K562 (cell line): ENCODE results near the gene ARMC7. TPM values are rescaled to one million over a fixed set of nuclear protein-coding genes. Genes with fewer than 3 reads are reported as not detected.
A peak's percentile ranks its signal among the peaks of the same experiment; 100 is the strongest.

Experiments
- ETS2 ChIP-seq: IDR thresholded peaks from 2 replicates; pipeline ENCODE4 v1.6.1; 2016; ENCODE audit warnings: borderline replicate concordance, missing genetic modification characterization, mild to moderate bottlenecking, moderate library complexity, missing compliant biosample characterization; ENCODE audit not compliant: poor library complexity, severe bottlenecking
- FOXA1 ChIP-seq: fragments of 450-650 bp; IDR thresholded peaks from 2 replicates; pipeline ENCODE4 v1.6.1; 2016; ENCODE audit warnings: mild to moderate bottlenecking, borderline replicate concordance
- FOXK1 ChIP-seq: sonication (generic); formaldehyde crosslinking; IDR thresholded peaks from 2 replicates; pipeline ENCODE4 v1.8.0; 2022; ENCODE audit warnings: missing genetic modification reagents, mild to moderate bottlenecking, borderline replicate concordance
- HMG20B ChIP-seq: fragments of 250-450 bp; sonication (Bioruptor Pico); IDR thresholded peaks from 2 replicates; pipeline ENCODE4 v1.5.0; 2021; ENCODE audit warnings: mild to moderate bottlenecking
- HNRNPLL ChIP-seq: fragments of 200-400 bp; formaldehyde crosslinking; IDR thresholded peaks from 2 replicates; pipeline ENCODE4 v1.6.1; 2017; ENCODE audit warnings: low read length, low read depth, mild to moderate bottlenecking; ENCODE audit not compliant: poor library complexity, severe bottlenecking
- KLF16 ChIP-seq: IDR thresholded peaks from 2 replicates; pipeline ENCODE4 v1.6.1; 2016; ENCODE audit warnings: antibody characterized with exemption
- LEF1 ChIP-seq: fragments of 450-650 bp; IDR thresholded peaks from 2 replicates; pipeline ENCODE4 v1.6.1; 2016; ENCODE audit warnings: mild to moderate bottlenecking
- POLR3G ChIP-seq: IDR thresholded peaks from 2 replicates; pipeline ENCODE4 v1.6.1; 2011; ENCODE audit not compliant: insufficient read length, insufficient replicate concordance; ENCODE audit errors: extremely low read depth
- PYGO2 ChIP-seq: fragments of 450-650 bp; IDR thresholded peaks from 2 replicates; pipeline ENCODE4 v1.6.1; 2016; ENCODE audit warnings: mild to moderate bottlenecking, missing genetic modification characterization, moderate library complexity, missing compliant biosample characterization
- SMARCB1 ChIP-seq: IDR thresholded peaks from 2 replicates; pipeline ENCODE4 v1.6.1; 2011; ENCODE audit warnings: improper control_type of control experiment, low read depth; ENCODE audit not compliant: insufficient read length
- SMC3 ChIP-seq: conservative IDR thresholded peaks from 2 replicates; pipeline ENCODE4 v1.6.1; 2011; ENCODE audit warnings: low read depth, low read length, improper control_type of control experiment; ENCODE audit not compliant: insufficient read depth
- TAF1 ChIP-seq: IDR thresholded peaks from 2 replicates; pipeline ENCODE4 v1.6.1; 2011; ENCODE audit warnings: mild to moderate bottlenecking, low read length, moderate library complexity; ENCODE audit not compliant: insufficient read depth, control insufficient read depth, severe bottlenecking; ENCODE audit errors: extremely low read depth
- TEAD4 ChIP-seq, 2 experiments: sonication (generic) in 1 of 2; formaldehyde crosslinking in 1 of 2; IDR thresholded peaks; 2 replicates each; pipeline versions ENCODE4 v1.6.1 to v1.8.0; 2012 to 2022; ENCODE audit warnings: borderline replicate concordance in 1 of 2, inconsistent platforms in 1 of 2, low read length in 1 of 2, mild to moderate bottlenecking in 1 of 2, missing genetic modification reagents in 1 of 2
- ZFX ChIP-seq: sonication (generic); formaldehyde crosslinking; IDR thresholded peaks from 2 replicates; pipeline ENCODE4 v1.8.0; 2022; ENCODE audit warnings: mild to moderate bottlenecking, missing genetic modification reagents, moderate library complexity
- ZKSCAN8 ChIP-seq: fragments of 200-800 bp; sonication (Bioruptor generic); IDR thresholded peaks from 2 replicates; pipeline ENCODE4 v1.6.1; 2016; ENCODE audit warnings: missing genetic modification characterization, missing compliant biosample characterization
- ZNF140 ChIP-seq: fragments of 250-450 bp; sonication (Bioruptor Pico); IDR thresholded peaks from 2 replicates; pipeline ENCODE4 v1.8.0; 2021; ENCODE audit warnings: moderate library complexity, mild to moderate bottlenecking, inconsistent platforms
- ZNF165 ChIP-seq: fragments of 250-450 bp; sonication (Bioruptor Pico); IDR thresholded peaks from 2 replicates; pipeline ENCODE4 v1.4.0; 2020; ENCODE audit warnings: borderline replicate concordance
- ZNF232 ChIP-seq: sonication (generic); formaldehyde crosslinking; IDR thresholded peaks from 2 replicates; pipeline ENCODE4 v1.8.0; 2022; ENCODE audit warnings: mild to moderate bottlenecking, missing genetic modification reagents
- ZNF253 ChIP-seq: fragments of 250-450 bp; sonication (Bioruptor Pico); conservative IDR thresholded peaks from 2 replicates; pipeline ENCODE4 v1.6.1; 2021; ENCODE audit warnings: mild to moderate bottlenecking
- ZNF274 ChIP-seq: IDR thresholded peaks from 2 replicates; pipeline ENCODE4 v1.6.1; 2011; ENCODE audit warnings: low read depth, mild to moderate bottlenecking, low read length, moderate library complexity, borderline replicate concordance
- polyA plus RNA-seq, 8 experiments: library from polyadenylated mRNA; depleted of rRNA in 4 of 8; stranded (reverse) in 5 of 8; unstranded in 3 of 8; fragments of >200 nt; fragmentation: Nextera tagmentation in 2 of 8; fragmentation: Illumina TruSeq in 1 of 8; extraction: Ambion mirVana in 2 of 8; extraction: Trizol in 1 of 8; gene quantifications; 2 replicates each; pipeline versions ENCODE4 v1.2.1 to v1.2.3, GENCODE V29; 2011 to 2014; ENCODE audit warnings: inconsistent platforms in 1 of 8, missing spikeins in 1 of 8
- total RNA-seq, 7 experiments: library from RNA; depleted of rRNA in 6 of 7; stranded (reverse); fragments of >200 nt in 6 of 7; fragmentation: Illumina TruSeq in 2 of 7; extraction: Trizol in 2 of 7; gene quantifications; 2 replicates each; pipeline versions ENCODE4 v1.2.1 to v1.2.3, GENCODE V29; 2011 to 2021; ENCODE audit warnings: low replicate concordance in 1 of 7
- TF ChIP-seq, protein P1 (sequence below): fragments of 200-800 bp; sonication (Bioruptor generic); IDR thresholded peaks from 2 replicates; pipeline ENCODE4 v1.6.1; 2016; ENCODE audit warnings: missing genetic modification characterization, missing compliant biosample characterization
- TF ChIP-seq, protein P2 (sequence below): fragments of 250-450 bp; sonication (Bioruptor Pico); IDR thresholded peaks from 2 replicates; pipeline ENCODE4 v1.9.0; 2021; ENCODE audit warnings: mild to moderate bottlenecking, inconsistent platforms

Gene ARMC7
- total and polyA plus RNA-seq, 9 of the 15 experiments (the other 6 are each of a cell fraction or from before 2014, with no cell fraction given): 1.4 to 15.2 (median 5.9) TPM

GRCh38 chr17:75096082-75096625 is 13.6 kb upstream of the ARMC7 start (continued):
- TF ChIP-seq ZNF232 (CRISPR knock-in tag): no peak
- no peak for TF ChIP-seq ZNF253 (CRISPR knock-in tag)
- TF ChIP-seq ZNF140: no peak
- no peak for TF ChIP-seq FOXA1
- peak; percentile 94 for TF ChIP-seq TEAD4 (IDR thresholded peaks at IDR 0.05; ENCODE audit: low read length)
- TF ChIP-seq TEAD4 (CRISPR knock-in tag; IDR thresholded peaks at IDR 0.05; ENCODE audit: borderline replicate concordance): peak; percentile 92; the same call in 1 of the 2 replicates
- no peak for TF ChIP-seq ETS2 (tag)
- no peak for TF ChIP-seq SMC3
- TF ChIP-seq ZNF274: no peak
- peak; percentile 93 for TF ChIP-seq LEF1
- TF ChIP-seq, protein P1, sequence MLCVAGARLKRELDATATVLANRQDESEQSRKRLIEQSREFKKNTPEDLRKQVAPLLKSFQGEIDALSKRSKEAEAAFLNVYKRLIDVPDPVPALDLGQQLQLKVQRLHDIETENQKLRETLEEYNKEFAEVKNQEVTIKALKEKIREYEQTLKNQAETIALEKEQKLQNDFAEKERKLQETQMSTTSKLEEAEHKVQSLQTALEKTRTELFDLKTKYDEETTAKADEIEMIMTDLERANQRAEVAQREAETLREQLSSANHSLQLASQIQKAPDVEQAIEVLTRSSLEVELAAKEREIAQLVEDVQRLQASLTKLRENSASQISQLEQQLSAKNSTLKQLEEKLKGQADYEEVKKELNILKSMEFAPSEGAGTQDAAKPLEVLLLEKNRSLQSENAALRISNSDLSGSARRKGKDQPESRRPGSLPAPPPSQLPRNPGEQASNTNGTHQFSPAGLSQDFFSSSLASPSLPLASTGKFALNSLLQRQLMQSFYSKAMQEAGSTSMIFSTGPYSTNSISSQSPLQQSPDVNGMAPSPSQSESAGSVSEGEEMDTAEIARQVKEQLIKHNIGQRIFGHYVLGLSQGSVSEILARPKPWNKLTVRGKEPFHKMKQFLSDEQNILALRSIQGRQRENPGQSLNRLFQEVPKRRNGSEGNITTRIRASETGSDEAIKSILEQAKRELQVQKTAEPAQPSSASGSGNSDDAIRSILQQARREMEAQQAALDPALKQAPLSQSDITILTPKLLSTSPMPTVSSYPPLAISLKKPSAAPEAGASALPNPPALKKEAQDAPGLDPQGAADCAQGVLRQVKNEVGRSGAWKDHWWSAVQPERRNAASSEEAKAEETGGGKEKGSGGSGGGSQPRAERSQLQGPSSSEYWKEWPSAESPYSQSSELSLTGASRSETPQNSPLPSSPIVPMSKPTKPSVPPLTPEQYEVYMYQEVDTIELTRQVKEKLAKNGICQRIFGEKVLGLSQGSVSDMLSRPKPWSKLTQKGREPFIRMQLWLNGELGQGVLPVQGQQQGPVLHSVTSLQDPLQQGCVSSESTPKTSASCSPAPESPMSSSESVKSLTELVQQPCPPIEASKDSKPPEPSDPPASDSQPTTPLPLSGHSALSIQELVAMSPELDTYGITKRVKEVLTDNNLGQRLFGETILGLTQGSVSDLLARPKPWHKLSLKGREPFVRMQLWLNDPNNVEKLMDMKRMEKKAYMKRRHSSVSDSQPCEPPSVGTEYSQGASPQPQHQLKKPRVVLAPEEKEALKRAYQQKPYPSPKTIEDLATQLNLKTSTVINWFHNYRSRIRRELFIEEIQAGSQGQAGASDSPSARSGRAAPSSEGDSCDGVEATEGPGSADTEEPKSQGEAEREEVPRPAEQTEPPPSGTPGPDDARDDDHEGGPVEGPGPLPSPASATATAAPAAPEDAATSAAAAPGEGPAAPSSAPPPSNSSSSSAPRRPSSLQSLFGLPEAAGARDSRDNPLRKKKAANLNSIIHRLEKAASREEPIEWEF (CRISPR knock-in tag): no peak
- TF ChIP-seq KLF16: no peak
- no peak for TF ChIP-seq ZKSCAN8 (CRISPR knock-in tag)
- no peak for TF ChIP-seq FOXK1 (CRISPR knock-in tag)
- no peak for TF ChIP-seq ZNF165 (CRISPR knock-in tag)
- TF ChIP-seq, protein P2, sequence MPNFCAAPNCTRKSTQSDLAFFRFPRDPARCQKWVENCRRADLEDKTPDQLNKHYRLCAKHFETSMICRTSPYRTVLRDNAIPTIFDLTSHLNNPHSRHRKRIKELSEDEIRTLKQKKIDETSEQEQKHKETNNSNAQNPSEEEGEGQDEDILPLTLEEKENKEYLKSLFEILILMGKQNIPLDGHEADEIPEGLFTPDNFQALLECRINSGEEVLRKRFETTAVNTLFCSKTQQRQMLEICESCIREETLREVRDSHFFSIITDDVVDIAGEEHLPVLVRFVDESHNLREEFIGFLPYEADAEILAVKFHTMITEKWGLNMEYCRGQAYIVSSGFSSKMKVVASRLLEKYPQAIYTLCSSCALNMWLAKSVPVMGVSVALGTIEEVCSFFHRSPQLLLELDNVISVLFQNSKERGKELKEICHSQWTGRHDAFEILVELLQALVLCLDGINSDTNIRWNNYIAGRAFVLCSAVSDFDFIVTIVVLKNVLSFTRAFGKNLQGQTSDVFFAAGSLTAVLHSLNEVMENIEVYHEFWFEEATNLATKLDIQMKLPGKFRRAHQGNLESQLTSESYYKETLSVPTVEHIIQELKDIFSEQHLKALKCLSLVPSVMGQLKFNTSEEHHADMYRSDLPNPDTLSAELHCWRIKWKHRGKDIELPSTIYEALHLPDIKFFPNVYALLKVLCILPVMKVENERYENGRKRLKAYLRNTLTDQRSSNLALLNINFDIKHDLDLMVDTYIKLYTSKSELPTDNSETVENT (CRISPR knock-in tag): no peak
- peak; percentile 75 for TF ChIP-seq TAF1
- TF ChIP-seq HMG20B: no peak
- no peak for TF ChIP-seq POLR3G
- TF ChIP-seq SMARCB1: no peak
- no peak for TF ChIP-seq PYGO2
- peak; percentile 65 for TF ChIP-seq ZFX (CRISPR knock-in tag)
- no peak for TF ChIP-seq HNRNPLL
